GM23338 (cell line): ENCODE data around the gene NUP98. TPM values are rescaled to one million over a fixed set of nuclear protein-coding genes. Genes with fewer than 3 reads are reported as not detected.

Experiments
- ATAC-seq: fragments of 200-7000 bp; cut with Tn5 transposase; 3 replicates; pipeline ENCODE4 v1.9.1; 2020
- DNase-seq: peaks from one replicate; pipeline ENCODE4 v3.0.0-alpha.2; 2015; ENCODE audit warnings: low spot score
- H2AFZ ChIP-seq: fragments of 200-600 bp; sonication (generic); 2 replicates; pipeline ENCODE4 v1.8.0; 2016; ENCODE audit warnings: antibody characterized with exemption, mild to moderate bottlenecking, moderate library complexity
- H3F3A ChIP-seq: fragments of 200-600 bp; sonication (generic); replicated peaks from 2 replicates; pipeline ENCODE4 v1.8.0; 2017; ENCODE audit warnings: antibody characterized with exemption, mixed run types, low read depth
- H3K27ac ChIP-seq: fragments of 200-600 bp; sonication (generic); 2 replicates; pipeline ENCODE4 v1.6.1; 2016; ENCODE audit warnings: low read depth
- H3K27me3 ChIP-seq: fragments of 200-600 bp; sonication (generic); 2 replicates; pipeline ENCODE4 v1.8.0; 2016; ENCODE audit warnings: mild to moderate bottlenecking, mixed run types, moderate library complexity; ENCODE audit not compliant: insufficient read depth
- H3K36me3 ChIP-seq: fragments of 200-600 bp; sonication (generic); 2 replicates; pipeline ENCODE4 v1.8.0; 2016; ENCODE audit warnings: mild to moderate bottlenecking; ENCODE audit not compliant: insufficient read depth
- H3K4me1 ChIP-seq: fragments of 200-600 bp; sonication (generic); 2 replicates; pipeline ENCODE4 v1.8.0; 2016; ENCODE audit warnings: mild to moderate bottlenecking, moderate library complexity; ENCODE audit not compliant: insufficient read depth
- H3K4me2 ChIP-seq: fragments of 200-600 bp; sonication (generic); 2 replicates; pipeline ENCODE4 v1.7.1; 2017; ENCODE audit warnings: mixed run types
- H3K4me3 ChIP-seq: fragments of 200-600 bp; sonication (generic); 2 replicates; pipeline ENCODE4 v1.6.1; 2016; ENCODE audit warnings: mixed run types
- H3K79me2 ChIP-seq: fragments of 200-600 bp; sonication (generic); replicated peaks from 2 replicates; pipeline ENCODE4 v1.8.0; 2017; ENCODE audit warnings: mild to moderate bottlenecking; ENCODE audit not compliant: insufficient read depth
- H3K9me2 ChIP-seq: fragments of 200-600 bp; sonication (generic); 2 replicates; pipeline ENCODE4 v1.8.0; 2017; ENCODE audit not compliant: insufficient read depth
- H4K20me1 ChIP-seq: fragments of 200-600 bp; sonication (generic); replicated peaks from 2 replicates; pipeline ENCODE4 v1.8.0; 2017; ENCODE audit warnings: mild to moderate bottlenecking; ENCODE audit not compliant: insufficient read depth
- H3K27ac Mint-ChIP-seq: 2 replicates; pipeline ENCODE4 v1.8.0; 2020; ENCODE audit warnings: inconsistent platforms, mild to moderate bottlenecking, moderate library complexity, mixed read lengths
- H3K27me3 Mint-ChIP-seq: 3 replicates; pipeline ENCODE4 v1.8.0; 2022; ENCODE audit warnings: low read depth, mild to moderate bottlenecking, moderate library complexity, mixed read lengths, inconsistent platforms; ENCODE audit not compliant: insufficient read depth, poor library complexity
- H3K36me3 Mint-ChIP-seq: 3 replicates; pipeline ENCODE4 v1.8.0; 2021; ENCODE audit warnings: low read depth, mild to moderate bottlenecking, inconsistent platforms, moderate library complexity, mixed read lengths
- H3K4me1 Mint-ChIP-seq: 3 replicates; pipeline ENCODE4 v1.8.0; 2020; ENCODE audit warnings: mild to moderate bottlenecking, inconsistent platforms, mixed read lengths
- H3K4me3 Mint-ChIP-seq: 3 replicates; pipeline ENCODE4 v1.8.0; 2021; ENCODE audit warnings: moderate library complexity, mild to moderate bottlenecking, inconsistent platforms, mixed read lengths
- H3K9me3 Mint-ChIP-seq: 3 replicates; pipeline ENCODE4 v1.8.0; 2020; ENCODE audit warnings: moderate library complexity, mild to moderate bottlenecking, inconsistent platforms, mixed read lengths
- CREB1 ChIP-seq: fragments of 250-450 bp; sonication (Bioruptor Pico); IDR thresholded peaks from 2 replicates; pipeline ENCODE4 v1.5.0; 2020; ENCODE audit warnings: low read depth, mild to moderate bottlenecking, moderate library complexity
- CTCF ChIP-seq, 2 experiments: fragments of 200-600 bp in 1 of 2; sonication (generic) in 1 of 2; conservative IDR thresholded peaks; 2 replicates each; pipeline versions ENCODE4 v1.5.1 to v1.6.1; 2016 to 2017; ENCODE audit warnings: antibody characterized with exemption in 2 of 2, low read depth in 2 of 2, mild to moderate bottlenecking in 2 of 2, moderate library complexity in 1 of 2
- ETS1 ChIP-seq: IDR thresholded peaks from 2 replicates; pipeline ENCODE4 v1.6.1; 2016; ENCODE audit warnings: antibody characterized with exemption
- EZH2 ChIP-seq: fragments of 200-600 bp; sonication (generic); IDR thresholded peaks from one replicate; pipeline ENCODE4 v1.8.0; 2017; ENCODE audit warnings: antibody characterized with exemption, mild to moderate bottlenecking, low read depth; ENCODE audit not compliant: unreplicated experiment
- EZH2phosphoT487 ChIP-seq: fragments of 200-600 bp; sonication (generic); IDR thresholded peaks from one replicate; pipeline ENCODE4 v1.8.1; 2018; ENCODE audit warnings: antibody characterized with exemption; ENCODE audit not compliant: unreplicated experiment
- JUNB ChIP-seq: IDR thresholded peaks from one replicate; pipeline ENCODE4 v1.6.1; 2016; ENCODE audit warnings: antibody characterized with exemption; ENCODE audit not compliant: unreplicated experiment
- NANOG ChIP-seq: IDR thresholded peaks from 2 replicates; pipeline ENCODE4 v1.6.1; 2016; ENCODE audit warnings: antibody characterized with exemption, borderline replicate concordance
- REST ChIP-seq: IDR thresholded peaks from one replicate; pipeline ENCODE4 v1.6.1; 2018; ENCODE audit warnings: antibody characterized with exemption; ENCODE audit not compliant: unreplicated experiment
- STAT1 ChIP-seq: IDR thresholded peaks from one replicate; pipeline ENCODE4 v1.6.1; 2016; ENCODE audit warnings: antibody characterized with exemption; ENCODE audit not compliant: unreplicated experiment
- ZNF114 ChIP-seq: fragments of 250-450 bp; sonication (Bioruptor Pico); IDR thresholded peaks from 2 replicates; pipeline ENCODE4 v1.5.0; 2020; ENCODE audit warnings: mild to moderate bottlenecking, moderate library complexity
- ZNF331 ChIP-seq: fragments of 250-450 bp; sonication (Bioruptor Pico); IDR thresholded peaks from 2 replicates; pipeline ENCODE4 v1.5.0; 2020; ENCODE audit warnings: low read depth, mild to moderate bottlenecking, moderate library complexity
- polyA plus RNA-seq: library from polyadenylated mRNA; unstranded; fragments of >200 nt; fragmentation: Nextera tagmentation; extraction: Ambion mirVana; gene quantifications from 2 replicates; pipeline ENCODE4 v1.2.1, GENCODE V29; 2016
- total RNA-seq: library from RNA; depleted of rRNA; stranded (reverse); fragments of >200 nt; shearing (Covaris generic); gene quantifications from 2 replicates; pipeline ENCODE4 v1.2.3, GENCODE V29; 2014

Gene NUP98
- total and polyA plus RNA-seq, 2 experiments from 2014 or later: 23.9 to 174 TPM

- Histone ChIP-seq H3K4me1 (peaks cover 31% of the 10 kb centered on the region), H4K20me1 (peaks cover 16% of the 10 kb centered on the region), H3K4me3 (no peak overlapping the region), H3K79me2 (no peaks in the 10 kb centered on the region), H2AFZ (no peak overlapping the region), H3K9me2 (no peaks in the 10 kb centered on the region), H3K4me2 (peak overlapping the region; percentile 65), H3F3A (0 out of 2 replicates have a peak, but pooled peaks cover 3% of the 10 kb centered on the region), H3K36me3 (no peaks in the 10 kb centered on the region), H3K27me3 (no peaks in the 10 kb centered on the region), H3K27ac (no peak overlapping the region)
- no peaks in the 10 kb centered on the region for H3K9me3 Mint-ChIP-seq
- peaks cover 39% of the 10 kb centered on the region for H3K4me1 Mint-ChIP-seq
- ATAC-seq (no peak), DNase-seq (no peak)
- peaks cover 51% of the 10 kb centered on the region for H3K36me3 Mint-ChIP-seq
- H3K27ac Mint-ChIP-seq: no peak overlapping the region
- peaks cover 21% of the 10 kb centered on the region for H3K27me3 Mint-ChIP-seq
- TF ChIP-seq EZH2phosphoT487 (no peak), CREB1 (CRISPR knock-in tag) (no peak)
- no peak overlapping the region; the same call in 2 of the 3 replicates for H3K4me3 Mint-ChIP-seq
These were observed 28.3 kb upstream of the NUP98 start for GRCh38 chr11:3825473-3826154.

GRCh38 chr11:3824714-3825472, 27.5 kb upstream of the NUP98 start:
- ATAC-seq (peak; percentile 86), DNase-seq (peak; percentile 96)
- H3K4me2 ChIP-seq: peak overlapping the region; percentile 65
- 0 out of 2 replicates have a peak, but pooled peaks cover 3% of the 10 kb centered on the region for H3F3A ChIP-seq
- H3K27me3 Mint-ChIP-seq: peaks cover 21% of the 10 kb centered on the region
- no peak overlapping the region for H2AFZ ChIP-seq
- no peaks in the 10 kb centered on the region for H3K9me2 ChIP-seq
- no peak overlapping the region for H3K4me3 Mint-ChIP-seq
- no peaks in the 10 kb centered on the region for H3K36me3 ChIP-seq
- peaks cover 31% of the 10 kb centered on the region for H3K4me1 ChIP-seq
- H3K27ac ChIP-seq: no peak overlapping the region
- no peak overlapping the region; the same call in 1 of the 2 replicates for H3K27ac Mint-ChIP-seq
- H3K4me3 ChIP-seq: no peak overlapping the region
- H3K27me3 ChIP-seq: no peaks in the 10 kb centered on the region
- no peaks in the 10 kb centered on the region for H3K79me2 ChIP-seq
- H4K20me1 ChIP-seq: peaks cover 12% of the 10 kb centered on the region
- H3K9me3 Mint-ChIP-seq: no peaks in the 10 kb centered on the region
- peaks cover 39% of the 10 kb centered on the region for H3K4me1 Mint-ChIP-seq
- H3K36me3 Mint-ChIP-seq: peaks cover 46% of the 10 kb centered on the region
- no peak for TF ChIP-seq ZNF114 (CRISPR knock-in tag)
- 0 out of 2 replicates have a peak, but pooled peaks have one; percentile 13 for TF ChIP-seq ETS1
- no peak for TF ChIP-seq EZH2phosphoT487
- TF ChIP-seq EZH2: no peak
- TF ChIP-seq ZNF331 (CRISPR knock-in tag): no peak
- no peak for TF ChIP-seq NANOG
- TF ChIP-seq STAT1: no peak
- TF ChIP-seq CTCF (conservative IDR thresholded peaks at IDR 0.05; ENCODE audit: low read depth in 2 of 2): peak; percentile 78 to 97
- TF ChIP-seq JUNB: no peak
- no peak for TF ChIP-seq REST
- TF ChIP-seq CREB1 (CRISPR knock-in tag): peak; percentile 65; the same call in 1 of the 2 replicates
